ENCODE results near the gene ACKR4.

DNA sequence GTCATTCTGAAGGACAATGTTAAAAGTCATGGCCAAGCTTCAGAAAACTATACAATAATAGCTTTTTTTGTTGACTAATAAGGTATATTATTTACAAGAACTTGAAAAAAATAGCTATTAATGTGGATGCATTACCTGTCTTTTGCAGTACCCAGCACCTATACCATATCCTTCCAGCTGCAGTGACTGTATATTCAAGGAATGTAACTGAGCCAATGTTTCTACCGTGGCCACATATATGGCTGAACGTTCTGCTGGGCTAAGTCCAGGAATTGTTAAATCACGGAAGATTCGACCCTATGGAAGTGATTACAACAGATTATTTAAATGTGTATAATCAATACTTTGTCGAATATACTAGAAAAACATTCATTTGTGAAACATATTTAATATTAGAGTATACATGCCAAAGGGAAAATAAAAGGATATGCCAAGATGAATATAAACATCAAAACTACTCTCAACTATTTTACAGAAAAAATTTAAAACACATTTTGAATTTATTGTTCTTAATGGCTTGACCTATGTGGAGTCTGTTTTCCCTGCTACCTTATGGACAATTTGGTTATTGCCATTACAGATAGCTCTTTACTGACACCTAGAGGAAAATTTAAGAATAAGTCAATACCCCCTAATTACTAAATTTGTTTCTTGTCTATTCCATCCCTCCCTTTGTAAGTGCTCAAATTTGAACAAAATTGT is 44.9 kb downstream of the ACKR4 start:
- TF ChIP-seq, protein P1, sequence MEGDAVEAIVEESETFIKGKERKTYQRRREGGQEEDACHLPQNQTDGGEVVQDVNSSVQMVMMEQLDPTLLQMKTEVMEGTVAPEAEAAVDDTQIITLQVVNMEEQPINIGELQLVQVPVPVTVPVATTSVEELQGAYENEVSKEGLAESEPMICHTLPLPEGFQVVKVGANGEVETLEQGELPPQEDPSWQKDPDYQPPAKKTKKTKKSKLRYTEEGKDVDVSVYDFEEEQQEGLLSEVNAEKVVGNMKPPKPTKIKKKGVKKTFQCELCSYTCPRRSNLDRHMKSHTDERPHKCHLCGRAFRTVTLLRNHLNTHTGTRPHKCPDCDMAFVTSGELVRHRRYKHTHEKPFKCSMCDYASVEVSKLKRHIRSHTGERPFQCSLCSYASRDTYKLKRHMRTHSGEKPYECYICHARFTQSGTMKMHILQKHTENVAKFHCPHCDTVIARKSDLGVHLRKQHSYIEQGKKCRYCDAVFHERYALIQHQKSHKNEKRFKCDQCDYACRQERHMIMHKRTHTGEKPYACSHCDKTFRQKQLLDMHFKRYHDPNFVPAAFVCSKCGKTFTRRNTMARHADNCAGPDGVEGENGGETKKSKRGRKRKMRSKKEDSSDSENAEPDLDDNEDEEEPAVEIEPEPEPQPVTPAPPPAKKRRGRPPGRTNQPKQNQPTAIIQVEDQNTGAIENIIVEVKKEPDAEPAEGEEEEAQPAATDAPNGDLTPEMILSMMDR (conservative IDR thresholded peaks at IDR 0.05; ENCODE audit: low read depth in 2 of 2) = peak; percentile 63 to 80
- TF ChIP-seq STAT1 (IDR thresholded peaks at IDR 0.05; ENCODE audit: unreplicated experiment) = no peak
- TF ChIP-seq, protein P2, sequence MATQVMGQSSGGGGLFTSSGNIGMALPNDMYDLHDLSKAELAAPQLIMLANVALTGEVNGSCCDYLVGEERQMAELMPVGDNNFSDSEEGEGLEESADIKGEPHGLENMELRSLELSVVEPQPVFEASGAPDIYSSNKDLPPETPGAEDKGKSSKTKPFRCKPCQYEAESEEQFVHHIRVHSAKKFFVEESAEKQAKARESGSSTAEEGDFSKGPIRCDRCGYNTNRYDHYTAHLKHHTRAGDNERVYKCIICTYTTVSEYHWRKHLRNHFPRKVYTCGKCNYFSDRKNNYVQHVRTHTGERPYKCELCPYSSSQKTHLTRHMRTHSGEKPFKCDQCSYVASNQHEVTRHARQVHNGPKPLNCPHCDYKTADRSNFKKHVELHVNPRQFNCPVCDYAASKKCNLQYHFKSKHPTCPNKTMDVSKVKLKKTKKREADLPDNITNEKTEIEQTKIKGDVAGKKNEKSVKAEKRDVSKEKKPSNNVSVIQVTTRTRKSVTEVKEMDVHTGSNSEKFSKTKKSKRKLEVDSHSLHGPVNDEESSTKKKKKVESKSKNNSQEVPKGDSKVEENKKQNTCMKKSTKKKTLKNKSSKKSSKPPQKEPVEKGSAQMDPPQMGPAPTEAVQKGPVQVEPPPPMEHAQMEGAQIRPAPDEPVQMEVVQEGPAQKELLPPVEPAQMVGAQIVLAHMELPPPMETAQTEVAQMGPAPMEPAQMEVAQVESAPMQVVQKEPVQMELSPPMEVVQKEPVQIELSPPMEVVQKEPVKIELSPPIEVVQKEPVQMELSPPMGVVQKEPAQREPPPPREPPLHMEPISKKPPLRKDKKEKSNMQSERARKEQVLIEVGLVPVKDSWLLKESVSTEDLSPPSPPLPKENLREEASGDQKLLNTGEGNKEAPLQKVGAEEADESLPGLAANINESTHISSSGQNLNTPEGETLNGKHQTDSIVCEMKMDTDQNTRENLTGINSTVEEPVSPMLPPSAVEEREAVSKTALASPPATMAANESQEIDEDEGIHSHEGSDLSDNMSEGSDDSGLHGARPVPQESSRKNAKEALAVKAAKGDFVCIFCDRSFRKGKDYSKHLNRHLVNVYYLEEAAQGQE (IDR thresholded peaks at IDR 0.05; ENCODE audit: unreplicated experiment) = no peak
- TF ChIP-seq EZH2 (IDR thresholded peaks at IDR 0.05; ENCODE audit: low read depth, unreplicated experiment) = no peak
- TF ChIP-seq CREB1 (CRISPR knock-in tag; IDR thresholded peaks at IDR 0.05; ENCODE audit: low read depth) = no peak
- TF ChIP-seq ZNF114 (CRISPR knock-in tag; IDR thresholded peaks at IDR 0.05) = no peak
- no peak for TF ChIP-seq JUNB (IDR thresholded peaks at IDR 0.05; ENCODE audit: unreplicated experiment)
- TF ChIP-seq POLR2AphosphoS5 (IDR thresholded peaks at IDR 0.05; ENCODE audit: low read depth) = no peak
- TF ChIP-seq EZH2phosphoT487 (IDR thresholded peaks at IDR 0.05; ENCODE audit: unreplicated experiment) = no peak
- no peak for TF ChIP-seq NANOG (IDR thresholded peaks at IDR 0.05; ENCODE audit: borderline replicate concordance)
- TF ChIP-seq ZNF331 (CRISPR knock-in tag; IDR thresholded peaks at IDR 0.05; ENCODE audit: low read depth) = no peak
